GM12875 (cell line): Measurements from ENCODE around the gene CORO2B.
"Not testable (repeated sequence)": the region's sequence is repeated elsewhere in the genome, so short reads cannot be mapped to it uniquely, and the experiment has no call there.

ENCODE experiments used
- H3K4me3 ChIP-seq: one replicate; pipeline ENCODE4 v1.5.1; 2011; ENCODE audit warnings: low read depth, low read length, control low read depth
- CTCF ChIP-seq: IDR thresholded peaks from 2 replicates; pipeline ENCODE4 v1.5.1; 2011; ENCODE audit warnings: low read depth, mild to moderate bottlenecking, control low read depth, inconsistent platforms, low read length, moderate library complexity, borderline replicate concordance; ENCODE audit not compliant: insufficient read depth

CORO2B gene

GRCh38 chr15:68677996-68678395 is 99.2 kb downstream of the CORO2B start:
- TF ChIP-seq CTCF: no peak
- no peak overlapping the region for H3K4me3 ChIP-seq

- TF ChIP-seq CTCF: no peak
- H3K4me3 ChIP-seq: no peak overlapping the region
Measured at GRCh38 chr15:68678746-68679145, 100.0 kb downstream of the CORO2B start.

- H3K4me3 ChIP-seq: no peak overlapping the region
- TF ChIP-seq CTCF: no peak
Measured at GRCh38 chr15:68679161-68679560, 100.4 kb downstream of the CORO2B start.

GRCh38 chr15:68679961-68680371 is 101.2 kb downstream of the CORO2B start:
- TF ChIP-seq CTCF: no peak
- H3K4me3 ChIP-seq: no peak overlapping the region

GRCh38 chr15:68680756-68681155 is 102.0 kb downstream of the CORO2B start:
- H3K4me3 ChIP-seq: not testable (repeated sequence)

GRCh38 chr15:68681836-68682235 is 103.0 kb downstream of the CORO2B start:
- no peak for TF ChIP-seq CTCF
- no peak overlapping the region for H3K4me3 ChIP-seq

- no peak for TF ChIP-seq CTCF
Measured at GRCh38 chr15:68682330-68682729, 103.5 kb downstream of the CORO2B start.

GRCh38 chr15:68683026-68683425 is 104.2 kb downstream of the CORO2B start:
- no peak for TF ChIP-seq CTCF
- H3K4me3 ChIP-seq: no peak overlapping the region

More at GRCh38 chr15:68682330-68682729, 103.5 kb downstream of the CORO2B start:
- H3K4me3 ChIP-seq: no peak overlapping the region
